ENCODE measurements around the gene KCNS3. TPM values are rescaled to one million over a fixed set of nuclear protein-coding genes. Genes with fewer than 3 reads are reported as not detected.

KCNS3 gene
- total and polyA plus RNA-seq, 2 donors (not counting 1 experiment from before 2014, with no cell fraction given), result 3.0 to 6.3 TPM

DNA sequence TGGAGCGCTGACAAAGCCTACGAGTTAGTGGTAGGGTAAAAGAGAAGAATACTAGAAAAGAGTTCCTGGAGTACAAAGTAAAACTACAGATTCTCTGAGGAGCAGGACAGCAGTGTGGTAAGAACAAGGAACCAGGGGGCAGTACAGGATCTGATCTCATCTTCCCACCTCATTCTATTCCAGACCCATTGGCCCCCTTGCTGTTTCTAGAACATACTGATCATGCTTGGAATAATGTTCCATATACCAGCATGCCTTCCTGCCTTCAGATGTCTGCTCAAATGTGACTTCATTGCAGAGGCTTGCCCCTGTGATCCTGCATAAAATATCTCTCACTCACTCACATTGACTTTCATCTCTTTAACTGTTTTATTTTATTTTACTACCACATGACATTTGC lies 43.0 kb upstream of the KCNS3 start:
- no peaks in the 10 kb centered on the region for H3K79me2 ChIP-seq (ENCODE audit: control insufficient read depth, insufficient read depth, low read length)

DNA sequence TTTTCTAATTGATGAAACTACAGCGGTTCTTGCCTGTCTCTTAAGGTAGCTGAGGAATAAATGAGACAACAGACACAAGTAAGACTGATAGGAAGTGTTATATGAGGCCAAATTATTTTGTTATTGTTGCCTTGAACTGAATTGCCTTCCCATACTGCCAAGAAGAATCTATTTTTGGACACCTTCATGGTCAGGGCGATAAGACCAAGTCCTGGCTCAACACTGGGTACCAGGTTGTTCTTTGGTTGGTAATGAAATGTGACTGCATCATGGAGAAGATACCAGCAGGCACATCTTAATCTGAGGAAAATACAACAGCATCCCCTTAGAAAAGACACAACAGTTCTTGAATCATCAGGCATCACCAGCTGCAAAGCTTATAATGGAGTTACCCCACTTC lies 38.5 kb upstream of the KCNS3 start:
- Histone ChIP-seq H3K4me1 (ENCODE audit: control insufficient read depth, extremely low read depth, insufficient read depth, low read length) (no peaks in the 10 kb centered on the region), H2AFZ (ENCODE audit: low read length) (no peak overlapping the region), H3K9me3 (ENCODE audit: control insufficient read depth, insufficient read depth, low read depth, low read length) (no peaks in the 10 kb centered on the region), H3K36me3 (ENCODE audit: control insufficient read depth, insufficient read depth, low read length) (no peaks in the 10 kb centered on the region), H3K27ac (ENCODE audit: insufficient read depth, low read length) (no peak overlapping the region), H3K9ac (ENCODE audit: insufficient read depth, low read length) (no peak overlapping the region), H3K4me3 (replicated peaks in 1 of 4; ENCODE audit: control extremely low read depth in 1 of 4, insufficient read depth in 1 of 4, low read depth in 3 of 4, low read length in 4 of 4) (no peak overlapping the region), H3K4me2 (ENCODE audit: extremely low read depth, insufficient read depth, low read length) (no peak overlapping the region), H3K27me3 (ENCODE audit: control insufficient read depth, insufficient read depth, low read length) (no peaks in the 10 kb centered on the region), H3K79me2 (ENCODE audit: control insufficient read depth, insufficient read depth, low read length) (no peaks in the 10 kb centered on the region), H4K20me1 (ENCODE audit: control insufficient read depth, extremely low read depth, insufficient read depth, low read length) (no peaks in the 10 kb centered on the region)
- DNase-seq (ENCODE audit: low read depth in 2 of 2), result no peak
- TF ChIP-seq, protein P1, sequence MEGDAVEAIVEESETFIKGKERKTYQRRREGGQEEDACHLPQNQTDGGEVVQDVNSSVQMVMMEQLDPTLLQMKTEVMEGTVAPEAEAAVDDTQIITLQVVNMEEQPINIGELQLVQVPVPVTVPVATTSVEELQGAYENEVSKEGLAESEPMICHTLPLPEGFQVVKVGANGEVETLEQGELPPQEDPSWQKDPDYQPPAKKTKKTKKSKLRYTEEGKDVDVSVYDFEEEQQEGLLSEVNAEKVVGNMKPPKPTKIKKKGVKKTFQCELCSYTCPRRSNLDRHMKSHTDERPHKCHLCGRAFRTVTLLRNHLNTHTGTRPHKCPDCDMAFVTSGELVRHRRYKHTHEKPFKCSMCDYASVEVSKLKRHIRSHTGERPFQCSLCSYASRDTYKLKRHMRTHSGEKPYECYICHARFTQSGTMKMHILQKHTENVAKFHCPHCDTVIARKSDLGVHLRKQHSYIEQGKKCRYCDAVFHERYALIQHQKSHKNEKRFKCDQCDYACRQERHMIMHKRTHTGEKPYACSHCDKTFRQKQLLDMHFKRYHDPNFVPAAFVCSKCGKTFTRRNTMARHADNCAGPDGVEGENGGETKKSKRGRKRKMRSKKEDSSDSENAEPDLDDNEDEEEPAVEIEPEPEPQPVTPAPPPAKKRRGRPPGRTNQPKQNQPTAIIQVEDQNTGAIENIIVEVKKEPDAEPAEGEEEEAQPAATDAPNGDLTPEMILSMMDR (conservative IDR thresholded peaks at IDR 0.05 in 1 of 2, IDR thresholded peaks at IDR 0.05 in 1 of 2; ENCODE audit: low read depth in 1 of 2, low read length in 2 of 2), result no peak
- TF ChIP-seq EZH2 (IDR thresholded peaks at IDR 0.05; ENCODE audit: low read length, missing control alignments), result no peak

More for the DNA sequence above, 43.0 kb upstream of the KCNS3 start:
- H3K36me3 ChIP-seq (ENCODE audit: control insufficient read depth, insufficient read depth, low read length), result no peaks in the 10 kb centered on the region
- H3K9me3 ChIP-seq (ENCODE audit: control insufficient read depth, insufficient read depth, low read depth, low read length), result no peaks in the 10 kb centered on the region
- no peak overlapping the region for H3K9ac ChIP-seq (ENCODE audit: insufficient read depth, low read length)
- no peak overlapping the region for H3K4me2 ChIP-seq (ENCODE audit: extremely low read depth, insufficient read depth, low read length)
- no peak overlapping the region for H3K27ac ChIP-seq (ENCODE audit: insufficient read depth, low read length)
- TF ChIP-seq, protein P1 (conservative IDR thresholded peaks at IDR 0.05 in 1 of 2, IDR thresholded peaks at IDR 0.05 in 1 of 2; ENCODE audit: low read depth in 1 of 2, low read length in 2 of 2), result no peak
- TF ChIP-seq EZH2 (IDR thresholded peaks at IDR 0.05; ENCODE audit: low read length, missing control alignments), result no peak
- no peak overlapping the region for H2AFZ ChIP-seq (ENCODE audit: low read length)
- H4K20me1 ChIP-seq (ENCODE audit: control insufficient read depth, extremely low read depth, insufficient read depth, low read length), result no peaks in the 10 kb centered on the region
- no peaks in the 10 kb centered on the region for H3K4me1 ChIP-seq (ENCODE audit: control insufficient read depth, extremely low read depth, insufficient read depth, low read length)
- no peaks in the 10 kb centered on the region for H3K27me3 ChIP-seq (ENCODE audit: control insufficient read depth, insufficient read depth, low read length)
- peak in 1 of 2 donors; percentile 7 for DNase-seq (ENCODE audit: low read depth in 2 of 2)
- no peak overlapping the region for H3K4me3 ChIP-seq (replicated peaks in 1 of 4; ENCODE audit: control extremely low read depth in 1 of 4, insufficient read depth in 1 of 4, low read depth in 3 of 4, low read length in 4 of 4)

DNA sequence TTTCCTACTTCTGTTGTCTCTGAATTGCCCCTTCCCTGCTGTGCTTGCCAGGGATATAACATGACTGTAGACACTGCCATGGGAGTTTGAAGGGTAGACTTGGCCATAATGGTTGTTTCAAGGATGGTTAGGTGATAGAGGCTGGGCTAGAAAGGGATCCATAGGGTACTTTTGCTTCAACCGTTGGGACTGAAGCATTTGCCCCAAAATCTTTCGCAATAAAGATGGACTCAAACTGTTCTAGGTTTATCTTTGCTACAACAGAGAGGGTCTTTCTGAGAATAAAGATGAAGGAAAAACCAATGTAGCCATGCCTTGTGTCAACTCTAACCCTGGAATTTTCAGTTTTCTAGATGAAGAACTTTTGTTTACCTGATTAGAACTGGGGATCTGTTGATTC lies 35.0 kb upstream of the KCNS3 start:
- Histone ChIP-seq H3K27me3 (ENCODE audit: control insufficient read depth, insufficient read depth, low read length) (no peaks in the 10 kb centered on the region), H3K4me3 (replicated peaks in 1 of 4; ENCODE audit: control extremely low read depth in 1 of 4, insufficient read depth in 1 of 4, low read depth in 3 of 4, low read length in 4 of 4) (no peak overlapping the region), H3K4me2 (ENCODE audit: extremely low read depth, insufficient read depth, low read length) (no peak overlapping the region), H4K20me1 (ENCODE audit: control insufficient read depth, extremely low read depth, insufficient read depth, low read length) (no peaks in the 10 kb centered on the region), H3K36me3 (ENCODE audit: control insufficient read depth, insufficient read depth, low read length) (no peaks in the 10 kb centered on the region), H3K9me3 (ENCODE audit: control insufficient read depth, insufficient read depth, low read depth, low read length) (no peaks in the 10 kb centered on the region), H3K79me2 (ENCODE audit: control insufficient read depth, insufficient read depth, low read length) (no peaks in the 10 kb centered on the region), H3K27ac (ENCODE audit: insufficient read depth, low read length) (no peak overlapping the region), H2AFZ (ENCODE audit: low read length) (no peak overlapping the region), H3K4me1 (ENCODE audit: control insufficient read depth, extremely low read depth, insufficient read depth, low read length) (no peaks in the 10 kb centered on the region), H3K9ac (ENCODE audit: insufficient read depth, low read length) (no peak overlapping the region)
- no peak for TF ChIP-seq EZH2 (IDR thresholded peaks at IDR 0.05; ENCODE audit: low read length, missing control alignments)
- TF ChIP-seq, protein P1 (conservative IDR thresholded peaks at IDR 0.05 in 1 of 2, IDR thresholded peaks at IDR 0.05 in 1 of 2; ENCODE audit: low read depth in 1 of 2, low read length in 2 of 2), result no peak
- no peak for DNase-seq (ENCODE audit: low read depth in 2 of 2)
